Chondrocyte (in vitro differentiated cells): ENCODE results near the gene ACO1. TPM values are rescaled to one million over a fixed set of nuclear protein-coding genes. Genes with fewer than 3 reads are reported as not detected.
"Not testable (repeated sequence)": the region's sequence is repeated elsewhere in the genome, so short reads cannot be mapped to it uniquely, and the experiment has no call there.

Experiments
- DNase-seq: peaks from one replicate; pipeline ENCODE4 v3.0.0; 2021; ENCODE audit warnings: mixed read lengths, low spot score
- H3K27ac Mint-ChIP-seq: one replicate; pipeline ENCODE4 v1.8.0; 2021; ENCODE audit warnings: mild to moderate bottlenecking, moderate library complexity, mixed read lengths; ENCODE audit not compliant: unreplicated experiment
- H3K27me3 Mint-ChIP-seq: 2 replicates; pipeline ENCODE4 v1.8.0; 2021; ENCODE audit warnings: low read depth, mixed read lengths
- H3K36me3 Mint-ChIP-seq: 2 replicates; pipeline ENCODE4 v1.8.0; 2021; ENCODE audit warnings: low read depth, mixed read lengths
- H3K4me1 Mint-ChIP-seq: 2 replicates; pipeline ENCODE4 v1.8.0; 2021; ENCODE audit warnings: low read depth, mild to moderate bottlenecking, mixed read lengths
- H3K4me3 Mint-ChIP-seq: one replicate; pipeline ENCODE4 v1.8.0; 2021; ENCODE audit warnings: mild to moderate bottlenecking, moderate library complexity, mixed read lengths; ENCODE audit not compliant: unreplicated experiment
- H3K9me3 Mint-ChIP-seq: 2 replicates; pipeline ENCODE4 v1.8.0; 2021; ENCODE audit warnings: low read depth, mixed read lengths
- total RNA-seq: library from RNA; stranded (reverse); gene quantifications from 3 replicates; pipeline ENCODE4 v1.2.1, GENCODE V29; 2021
- TF ChIP-seq, protein P1 (sequence below): fragments of 200-600 bp; sonication (generic); IDR thresholded peaks from 2 replicates; pipeline ENCODE4 v1.5.0; 2021; ENCODE audit warnings: antibody characterized with exemption, mild to moderate bottlenecking, moderate library complexity

ACO1 gene
- total RNA-seq, 1 donor from 2014 or later = 44.7 TPM

DNA sequence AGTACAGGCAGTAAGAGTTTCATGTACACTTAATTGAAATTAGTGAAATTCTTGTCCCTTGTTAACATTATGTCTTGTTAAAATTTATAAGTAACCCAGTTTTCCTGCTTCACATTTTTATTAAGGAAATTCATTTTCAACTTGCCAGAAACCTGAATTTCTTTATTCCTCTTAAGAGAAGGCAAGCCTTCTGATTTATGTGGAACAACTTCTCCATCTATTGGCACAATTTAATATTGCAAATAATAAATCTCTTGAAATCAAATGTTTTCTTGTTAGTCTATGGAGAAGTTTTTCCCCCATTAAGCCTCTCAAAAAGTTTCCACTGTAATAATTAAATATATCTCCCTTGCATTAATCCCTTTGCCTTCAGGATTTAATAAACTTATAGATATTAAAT lies 33.8 kb upstream of the ACO1 start:
- no peaks in the 10 kb centered on the region for H3K4me1 Mint-ChIP-seq
- peaks cover 36% of the 10 kb centered on the region for H3K27me3 Mint-ChIP-seq

DNA sequence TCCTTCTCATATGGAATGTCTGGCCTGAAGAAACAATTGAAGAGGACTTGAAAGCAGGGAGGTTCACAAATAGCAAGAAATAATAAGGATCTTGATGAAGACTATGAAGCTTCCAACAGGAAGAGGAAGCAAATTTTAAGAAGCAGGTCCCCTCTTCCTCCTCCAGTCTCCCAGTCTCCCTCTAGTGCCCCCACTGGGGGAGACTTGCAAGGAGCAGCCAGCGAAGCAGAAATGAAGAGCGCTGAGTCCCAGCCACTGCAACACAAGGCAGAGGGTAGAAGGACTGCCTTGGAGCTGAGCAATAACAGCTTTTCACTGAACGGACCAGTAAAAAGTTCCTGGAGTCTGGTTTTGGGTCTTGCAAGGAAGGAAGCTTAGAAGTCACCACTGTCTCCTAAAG lies 32.6 kb upstream of the ACO1 start:
- H3K36me3 Mint-ChIP-seq = no peaks in the 10 kb centered on the region
- H3K4me3 Mint-ChIP-seq = no peak overlapping the region
- no peaks in the 10 kb centered on the region for H3K9me3 Mint-ChIP-seq
- TF ChIP-seq, protein P1, sequence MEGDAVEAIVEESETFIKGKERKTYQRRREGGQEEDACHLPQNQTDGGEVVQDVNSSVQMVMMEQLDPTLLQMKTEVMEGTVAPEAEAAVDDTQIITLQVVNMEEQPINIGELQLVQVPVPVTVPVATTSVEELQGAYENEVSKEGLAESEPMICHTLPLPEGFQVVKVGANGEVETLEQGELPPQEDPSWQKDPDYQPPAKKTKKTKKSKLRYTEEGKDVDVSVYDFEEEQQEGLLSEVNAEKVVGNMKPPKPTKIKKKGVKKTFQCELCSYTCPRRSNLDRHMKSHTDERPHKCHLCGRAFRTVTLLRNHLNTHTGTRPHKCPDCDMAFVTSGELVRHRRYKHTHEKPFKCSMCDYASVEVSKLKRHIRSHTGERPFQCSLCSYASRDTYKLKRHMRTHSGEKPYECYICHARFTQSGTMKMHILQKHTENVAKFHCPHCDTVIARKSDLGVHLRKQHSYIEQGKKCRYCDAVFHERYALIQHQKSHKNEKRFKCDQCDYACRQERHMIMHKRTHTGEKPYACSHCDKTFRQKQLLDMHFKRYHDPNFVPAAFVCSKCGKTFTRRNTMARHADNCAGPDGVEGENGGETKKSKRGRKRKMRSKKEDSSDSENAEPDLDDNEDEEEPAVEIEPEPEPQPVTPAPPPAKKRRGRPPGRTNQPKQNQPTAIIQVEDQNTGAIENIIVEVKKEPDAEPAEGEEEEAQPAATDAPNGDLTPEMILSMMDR = no peak
- no peaks in the 10 kb centered on the region for H3K4me1 Mint-ChIP-seq
- H3K27ac Mint-ChIP-seq = no peak overlapping the region
- H3K27me3 Mint-ChIP-seq = peaks cover 35% of the 10 kb centered on the region
- DNase-seq = no peak

More for the DNA sequence above, 33.8 kb upstream of the ACO1 start:
- H3K27ac Mint-ChIP-seq = no peak overlapping the region
- H3K9me3 Mint-ChIP-seq = no peaks in the 10 kb centered on the region
- TF ChIP-seq, protein P1 = peak; percentile 81
- H3K4me3 Mint-ChIP-seq = no peak overlapping the region
- no peaks in the 10 kb centered on the region for H3K36me3 Mint-ChIP-seq
- no peak for DNase-seq

DNA sequence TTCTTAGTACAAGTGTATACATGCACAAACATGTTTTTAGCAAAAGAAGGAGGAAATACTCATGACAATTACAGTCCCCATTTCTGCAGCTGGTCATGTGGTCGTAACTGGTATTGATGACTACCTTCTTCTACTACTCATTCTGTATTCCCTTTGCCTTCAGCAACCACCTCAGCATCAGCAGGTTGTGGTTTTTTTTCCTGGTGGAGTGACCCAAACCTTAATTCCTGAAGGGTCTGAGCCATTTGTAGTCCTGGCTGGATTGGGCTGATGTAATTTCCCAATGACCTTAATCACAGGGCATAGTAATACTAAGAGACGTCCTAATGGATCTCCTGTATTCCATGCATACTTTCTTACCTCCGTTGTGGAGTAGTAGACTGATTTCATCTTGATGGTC lies 31.0 kb upstream of the ACO1 start:
- H3K27me3 Mint-ChIP-seq = peaks cover 34% of the 10 kb centered on the region
- not testable (repeated sequence) for H3K36me3 Mint-ChIP-seq, H3K27ac Mint-ChIP-seq, DNase-seq, H3K4me1 Mint-ChIP-seq, H3K9me3 Mint-ChIP-seq, H3K4me3 Mint-ChIP-seq

DNA sequence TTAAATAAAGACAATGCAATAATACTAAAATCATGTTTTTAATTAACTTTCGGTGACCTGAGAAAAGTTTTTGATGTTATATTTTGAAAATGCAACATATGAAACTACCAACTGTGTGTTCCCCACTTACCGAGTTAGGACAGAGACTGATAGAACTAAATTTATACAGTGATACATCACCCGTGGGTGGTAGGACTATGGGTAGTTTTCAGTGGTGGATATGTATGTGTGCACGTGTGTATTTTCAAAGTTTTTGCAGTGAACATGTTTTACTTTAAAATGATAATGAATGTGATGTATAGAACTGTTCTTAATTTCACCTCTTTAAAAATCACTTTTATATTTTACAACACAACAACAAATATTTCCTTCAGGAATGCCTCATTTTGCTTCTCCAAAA lies 25.0 kb upstream of the ACO1 start:
- H3K4me3 Mint-ChIP-seq = no peak overlapping the region
- no peaks in the 10 kb centered on the region for H3K9me3 Mint-ChIP-seq
- H3K27me3 Mint-ChIP-seq = peaks cover 43% of the 10 kb centered on the region
- no peak for DNase-seq
- TF ChIP-seq, protein P1 = no peak
- no peaks in the 10 kb centered on the region for H3K36me3 Mint-ChIP-seq
- H3K27ac Mint-ChIP-seq = no peak overlapping the region
- H3K4me1 Mint-ChIP-seq = no peaks in the 10 kb centered on the region

DNA sequence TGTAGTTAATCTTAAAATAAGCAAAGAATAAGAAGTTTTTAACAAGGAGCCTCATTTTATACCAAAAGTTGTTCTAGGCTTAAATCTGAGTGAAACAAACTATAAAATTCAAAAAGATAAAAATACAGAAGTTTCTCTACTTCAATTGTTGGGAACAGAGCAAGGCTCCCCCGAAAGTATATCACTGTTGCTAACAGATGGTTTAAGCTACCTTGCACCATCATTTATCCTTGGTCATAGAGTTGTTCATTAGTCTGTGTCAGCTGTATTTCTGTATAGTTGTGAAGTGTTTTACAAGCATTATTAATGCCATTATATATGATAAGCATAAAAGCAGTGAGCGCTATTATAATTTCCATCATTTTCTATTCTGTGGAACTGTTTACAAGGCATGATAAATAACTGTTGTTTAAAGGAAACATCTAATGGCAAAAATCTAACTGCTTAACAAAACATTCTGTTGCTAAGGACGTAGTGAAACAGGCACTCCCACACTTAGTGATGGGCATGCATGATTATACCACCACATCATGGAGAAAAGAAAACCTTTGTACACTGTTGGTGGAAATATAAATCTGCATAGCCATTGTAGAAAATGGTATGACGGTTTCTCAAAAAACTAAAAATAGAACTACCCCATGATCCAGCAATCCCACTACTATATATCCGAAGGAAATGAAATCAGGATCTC lies 23.3 kb upstream of the ACO1 start:
- TF ChIP-seq, protein P1 = no peak
- DNase-seq = no peak
- no peaks in the 10 kb centered on the region for H3K36me3 Mint-ChIP-seq
- H3K4me3 Mint-ChIP-seq = no peak overlapping the region
- H3K4me1 Mint-ChIP-seq = no peaks in the 10 kb centered on the region
- H3K9me3 Mint-ChIP-seq = peaks cover 3% of the 10 kb centered on the region
- no peak overlapping the region for H3K27ac Mint-ChIP-seq
- H3K27me3 Mint-ChIP-seq = peaks cover 38% of the 10 kb centered on the region

DNA sequence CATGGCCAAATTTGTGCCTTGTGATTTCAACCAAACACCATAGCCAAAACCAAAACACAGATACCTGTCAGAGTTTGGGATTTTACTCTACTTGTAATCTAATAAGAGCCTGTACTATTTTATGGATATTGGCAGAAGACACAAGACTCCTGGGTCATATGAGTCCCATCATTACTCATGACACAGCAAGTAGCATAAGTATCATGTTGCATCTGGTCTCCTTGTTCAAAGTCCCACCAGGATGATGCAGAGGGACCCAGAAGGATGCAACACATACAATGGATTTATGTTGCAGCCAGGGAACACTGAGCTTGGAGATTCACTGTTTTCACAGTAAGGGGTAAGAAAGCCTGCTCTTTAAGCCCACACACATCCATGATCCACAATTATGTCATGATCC lies 13.2 kb upstream of the ACO1 start:
- Mint-ChIP-seq H3K4me1 (no peaks in the 10 kb centered on the region), H3K27me3 (peaks cover 9% of the 10 kb centered on the region), H3K36me3 (peaks cover 3% of the 10 kb centered on the region), H3K27ac (no peak overlapping the region), H3K9me3 (peaks cover 23% of the 10 kb centered on the region), H3K4me3 (no peak overlapping the region)
- DNase-seq = no peak
- TF ChIP-seq, protein P1 = no peak
